Measurements from ENCODE around the gene USP10.

DNA sequence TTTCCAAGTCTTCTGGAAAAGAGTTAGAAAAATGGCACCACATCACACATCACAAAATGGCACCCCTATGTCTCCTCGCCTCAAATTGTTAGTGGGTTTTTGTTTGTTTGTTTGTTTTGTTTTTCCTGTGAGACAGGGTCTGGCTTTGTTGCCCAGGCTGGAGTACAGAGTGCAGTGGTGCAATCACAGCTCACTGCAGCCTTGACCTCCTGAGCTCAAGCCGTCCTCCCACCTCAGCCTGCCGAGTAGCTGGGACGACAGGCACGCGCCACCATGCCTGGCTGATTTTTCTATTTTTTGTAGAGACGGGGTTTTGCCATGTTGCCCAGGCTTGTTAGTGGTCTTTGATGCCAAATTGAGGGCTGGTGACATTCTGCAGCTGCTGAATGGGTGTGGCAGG is 116.2 kb downstream of the USP10 start:
- TF ChIP-seq, protein P1, sequence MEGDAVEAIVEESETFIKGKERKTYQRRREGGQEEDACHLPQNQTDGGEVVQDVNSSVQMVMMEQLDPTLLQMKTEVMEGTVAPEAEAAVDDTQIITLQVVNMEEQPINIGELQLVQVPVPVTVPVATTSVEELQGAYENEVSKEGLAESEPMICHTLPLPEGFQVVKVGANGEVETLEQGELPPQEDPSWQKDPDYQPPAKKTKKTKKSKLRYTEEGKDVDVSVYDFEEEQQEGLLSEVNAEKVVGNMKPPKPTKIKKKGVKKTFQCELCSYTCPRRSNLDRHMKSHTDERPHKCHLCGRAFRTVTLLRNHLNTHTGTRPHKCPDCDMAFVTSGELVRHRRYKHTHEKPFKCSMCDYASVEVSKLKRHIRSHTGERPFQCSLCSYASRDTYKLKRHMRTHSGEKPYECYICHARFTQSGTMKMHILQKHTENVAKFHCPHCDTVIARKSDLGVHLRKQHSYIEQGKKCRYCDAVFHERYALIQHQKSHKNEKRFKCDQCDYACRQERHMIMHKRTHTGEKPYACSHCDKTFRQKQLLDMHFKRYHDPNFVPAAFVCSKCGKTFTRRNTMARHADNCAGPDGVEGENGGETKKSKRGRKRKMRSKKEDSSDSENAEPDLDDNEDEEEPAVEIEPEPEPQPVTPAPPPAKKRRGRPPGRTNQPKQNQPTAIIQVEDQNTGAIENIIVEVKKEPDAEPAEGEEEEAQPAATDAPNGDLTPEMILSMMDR (IDR thresholded peaks at IDR 0.05 in 4 of 5, conservative IDR thresholded peaks at IDR 0.05 in 1 of 5), result no peak
- no peak for TF ChIP-seq POLR2A (IDR thresholded peaks at IDR 0.05)
